Chondrocyte (in vitro differentiated cells): Measurements from ENCODE around the gene SLC6A8. TPM values are rescaled to one million over a fixed set of nuclear protein-coding genes. Genes with fewer than 3 reads are reported as not detected.
"Not testable (repeated sequence)": the region's sequence is repeated elsewhere in the genome, so short reads cannot be mapped to it uniquely, and the experiment has no call there.

Experiments
- DNase-seq: peaks from one replicate; pipeline ENCODE4 v3.0.0; 2021; ENCODE audit warnings: mixed read lengths, low spot score
- H3K27ac Mint-ChIP-seq: one replicate; pipeline ENCODE4 v1.8.0; 2021; ENCODE audit warnings: mild to moderate bottlenecking, moderate library complexity, mixed read lengths; ENCODE audit not compliant: unreplicated experiment
- H3K27me3 Mint-ChIP-seq: 2 replicates; pipeline ENCODE4 v1.8.0; 2021; ENCODE audit warnings: low read depth, mixed read lengths
- H3K36me3 Mint-ChIP-seq: 2 replicates; pipeline ENCODE4 v1.8.0; 2021; ENCODE audit warnings: low read depth, mixed read lengths
- H3K4me1 Mint-ChIP-seq: 2 replicates; pipeline ENCODE4 v1.8.0; 2021; ENCODE audit warnings: low read depth, mild to moderate bottlenecking, mixed read lengths
- H3K4me3 Mint-ChIP-seq: one replicate; pipeline ENCODE4 v1.8.0; 2021; ENCODE audit warnings: mild to moderate bottlenecking, moderate library complexity, mixed read lengths; ENCODE audit not compliant: unreplicated experiment
- H3K9me3 Mint-ChIP-seq: 2 replicates; pipeline ENCODE4 v1.8.0; 2021; ENCODE audit warnings: low read depth, mixed read lengths
- total RNA-seq: library from RNA; stranded (reverse); gene quantifications from 3 replicates; pipeline ENCODE4 v1.2.1, GENCODE V29; 2021
- TF ChIP-seq, protein P1 (sequence below): fragments of 200-600 bp; sonication (generic); IDR thresholded peaks from 2 replicates; pipeline ENCODE4 v1.5.0; 2021; ENCODE audit warnings: antibody characterized with exemption, mild to moderate bottlenecking, moderate library complexity

SLC6A8 gene
- total RNA-seq, 1 donor from 2014 or later: 70.6 TPM

DNA sequence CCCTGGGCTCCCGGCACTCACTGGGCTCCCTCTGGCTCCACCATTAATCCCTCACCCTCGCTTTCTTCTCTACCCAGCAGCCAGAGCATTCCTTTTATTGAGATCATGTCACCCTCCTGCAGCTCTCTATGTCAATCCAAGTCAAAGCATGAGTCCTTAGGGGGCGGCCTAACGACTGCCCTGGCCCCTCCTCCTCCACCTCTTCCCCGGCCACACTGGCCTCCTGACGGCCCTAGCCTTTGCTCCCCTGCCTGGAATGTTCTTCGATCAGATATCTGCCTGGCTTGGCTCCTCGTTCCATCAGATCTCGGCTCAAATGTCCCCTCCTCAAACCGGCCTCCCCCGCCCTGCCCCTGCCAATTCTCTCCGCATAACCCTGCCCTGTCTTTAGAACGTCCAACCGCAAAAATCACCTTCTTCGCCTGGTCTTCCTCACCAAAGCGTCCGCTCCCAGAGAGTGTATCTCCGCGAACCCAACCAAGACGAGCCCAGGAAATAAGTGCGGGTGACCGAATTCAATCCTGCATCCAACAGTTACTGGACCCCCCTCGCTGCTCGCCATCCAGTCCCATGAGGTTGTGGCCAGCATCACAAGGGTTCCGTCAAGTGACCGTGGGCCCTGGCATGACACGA, 13.4 kb upstream of the SLC6A8 start:
- Mint-ChIP-seq H3K36me3 (peaks cover 2% of the 10 kb centered on the region), H3K27me3 (peaks cover 12% of the 10 kb centered on the region), H3K4me1 (peaks cover 6% of the 10 kb centered on the region), H3K9me3 (peaks cover 6% of the 10 kb centered on the region), H3K4me3 (peak overlapping the region; percentile 3), H3K27ac (no peak overlapping the region)
- peak; percentile 53 for DNase-seq
- TF ChIP-seq, protein P1, sequence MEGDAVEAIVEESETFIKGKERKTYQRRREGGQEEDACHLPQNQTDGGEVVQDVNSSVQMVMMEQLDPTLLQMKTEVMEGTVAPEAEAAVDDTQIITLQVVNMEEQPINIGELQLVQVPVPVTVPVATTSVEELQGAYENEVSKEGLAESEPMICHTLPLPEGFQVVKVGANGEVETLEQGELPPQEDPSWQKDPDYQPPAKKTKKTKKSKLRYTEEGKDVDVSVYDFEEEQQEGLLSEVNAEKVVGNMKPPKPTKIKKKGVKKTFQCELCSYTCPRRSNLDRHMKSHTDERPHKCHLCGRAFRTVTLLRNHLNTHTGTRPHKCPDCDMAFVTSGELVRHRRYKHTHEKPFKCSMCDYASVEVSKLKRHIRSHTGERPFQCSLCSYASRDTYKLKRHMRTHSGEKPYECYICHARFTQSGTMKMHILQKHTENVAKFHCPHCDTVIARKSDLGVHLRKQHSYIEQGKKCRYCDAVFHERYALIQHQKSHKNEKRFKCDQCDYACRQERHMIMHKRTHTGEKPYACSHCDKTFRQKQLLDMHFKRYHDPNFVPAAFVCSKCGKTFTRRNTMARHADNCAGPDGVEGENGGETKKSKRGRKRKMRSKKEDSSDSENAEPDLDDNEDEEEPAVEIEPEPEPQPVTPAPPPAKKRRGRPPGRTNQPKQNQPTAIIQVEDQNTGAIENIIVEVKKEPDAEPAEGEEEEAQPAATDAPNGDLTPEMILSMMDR: no peak

DNA sequence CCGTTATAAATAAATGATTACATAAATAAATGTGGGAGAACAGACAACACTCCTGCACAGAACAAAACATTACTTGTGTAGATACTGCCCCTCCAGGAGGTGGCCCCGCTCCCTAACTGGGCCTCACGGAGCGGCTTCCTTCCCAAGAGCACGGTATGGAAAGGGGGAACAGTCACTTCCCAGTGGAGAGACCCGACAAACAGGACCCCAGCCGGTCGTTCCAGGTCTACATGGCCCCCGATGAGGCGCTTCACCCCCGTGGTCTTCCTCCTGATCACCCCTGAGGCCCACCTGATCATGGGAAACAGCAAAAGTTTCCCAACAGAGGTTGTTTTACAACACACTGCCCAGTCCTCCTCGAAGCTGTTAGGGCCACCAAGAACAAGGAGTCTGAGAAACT, 6.6 kb upstream of the SLC6A8 start:
- Mint-ChIP-seq H3K9me3 (peaks cover 8% of the 10 kb centered on the region), H3K36me3 (peaks cover 2% of the 10 kb centered on the region), H3K27ac (no peak overlapping the region), H3K4me1 (no peaks in the 10 kb centered on the region), H3K27me3 (peaks cover 3% of the 10 kb centered on the region), H3K4me3 (no peak overlapping the region)
- TF ChIP-seq, protein P1: no peak
- peak; percentile 57 for DNase-seq

DNA sequence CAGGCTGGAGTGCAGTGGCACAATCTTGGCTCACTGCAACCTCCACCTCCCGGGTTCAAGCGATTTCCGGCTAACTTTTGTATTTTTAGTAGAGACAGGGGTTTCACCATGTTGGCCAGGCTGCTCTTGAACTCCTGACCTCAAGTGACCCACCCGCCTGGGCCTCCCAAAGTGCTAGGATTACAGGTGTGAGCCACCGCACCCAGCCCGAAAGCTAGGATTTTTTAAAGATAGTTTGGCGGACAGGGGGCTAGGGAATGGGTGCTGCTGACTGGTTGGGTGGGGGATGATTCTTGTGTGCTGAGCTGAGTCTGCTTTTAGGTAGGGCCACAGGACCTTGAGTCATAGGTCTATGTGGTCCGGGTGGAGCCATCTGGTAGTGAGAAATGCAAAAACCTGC, 4.2 kb upstream of the SLC6A8 start:
- not testable (repeated sequence) for H3K4me1 Mint-ChIP-seq, H3K9me3 Mint-ChIP-seq, H3K27me3 Mint-ChIP-seq, H3K4me3 Mint-ChIP-seq, H3K36me3 Mint-ChIP-seq, H3K27ac Mint-ChIP-seq
- peak; percentile 39 for DNase-seq

DNA sequence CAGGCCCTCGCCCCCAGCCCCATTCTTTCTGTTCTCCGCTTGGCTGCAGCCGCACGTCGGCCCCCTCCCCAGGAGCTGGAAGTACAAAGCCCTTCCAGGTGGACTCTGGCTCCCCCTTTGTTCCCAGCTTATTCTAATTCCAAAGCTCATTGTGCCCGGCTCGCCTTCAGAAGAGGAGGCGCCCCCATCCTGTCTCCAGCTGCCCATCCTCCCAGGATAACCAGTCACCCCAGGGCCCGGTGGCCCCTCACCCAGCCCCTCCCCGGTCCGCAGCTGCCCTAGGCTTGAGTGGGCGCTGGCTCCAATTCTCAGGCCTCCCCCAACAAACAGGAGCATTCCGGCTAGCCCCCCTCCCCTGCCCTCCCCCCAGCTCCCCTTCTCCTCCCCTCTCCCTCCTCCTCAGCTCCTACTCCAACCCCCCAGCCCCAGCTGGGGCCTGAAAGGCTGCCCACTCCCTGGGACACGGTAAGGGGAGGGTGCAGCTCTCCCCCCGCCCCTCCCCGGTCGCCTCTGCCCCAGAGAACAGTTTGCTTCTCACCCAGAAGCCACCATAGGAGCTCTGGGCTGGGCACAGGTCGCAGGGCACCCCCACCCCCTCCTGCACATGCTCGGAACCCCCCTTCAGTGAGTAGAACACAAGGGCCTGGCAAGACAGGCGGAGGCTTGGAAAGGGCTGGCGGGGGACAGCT, 3.1 kb upstream of the SLC6A8 start:
- TF ChIP-seq, protein P1: no peak
- Mint-ChIP-seq H3K27ac (no peak overlapping the region), H3K4me1 (peaks cover under 1% of the 10 kb centered on the region), H3K4me3 (no peak overlapping the region), H3K9me3 (peaks cover 8% of the 10 kb centered on the region), H3K36me3 (peaks cover 2% of the 10 kb centered on the region), H3K27me3 (no peaks in the 10 kb centered on the region)
- DNase-seq: peak; percentile 79

DNA sequence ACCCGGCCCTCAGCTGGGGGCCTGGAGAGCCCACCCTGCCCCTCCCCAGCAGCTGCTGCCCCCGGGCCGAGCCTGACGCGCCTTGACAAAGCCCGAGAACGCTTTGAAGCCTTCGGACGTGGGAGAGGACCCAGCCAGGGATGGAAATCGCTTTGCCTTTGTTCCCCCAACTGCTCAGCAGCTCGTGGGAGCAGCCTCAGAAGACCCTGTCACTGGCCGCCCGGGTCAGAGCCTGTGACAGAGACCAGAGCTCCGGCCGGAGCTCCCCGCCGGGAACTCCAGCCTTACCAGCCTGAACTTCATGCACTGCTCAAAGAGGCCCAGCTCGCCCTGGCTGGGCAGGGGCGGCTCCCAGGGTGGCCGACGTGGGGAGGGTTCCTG, 2.6 kb upstream of the SLC6A8 start:
- peaks cover 2% of the 10 kb centered on the region for H3K36me3 Mint-ChIP-seq
- H3K9me3 Mint-ChIP-seq: peaks cover 6% of the 10 kb centered on the region
- H3K27ac Mint-ChIP-seq: no peak overlapping the region
- peaks cover 2% of the 10 kb centered on the region for H3K4me1 Mint-ChIP-seq
- peak; percentile 78 for DNase-seq
- H3K27me3 Mint-ChIP-seq: no peaks in the 10 kb centered on the region
- TF ChIP-seq, protein P1: no peak
- H3K4me3 Mint-ChIP-seq: no peak overlapping the region
